GM12801 (cell line): ENCODE measurements around the gene ZNF775.

Experiments
- TF ChIP-seq, protein P1 (sequence below): IDR thresholded peaks from one replicate; pipeline ENCODE4 v1.5.1; 2011; ENCODE audit warnings: control low read depth; ENCODE audit not compliant: insufficient read length; ENCODE audit errors: extremely low read depth

The ZNF775 gene

DNA sequence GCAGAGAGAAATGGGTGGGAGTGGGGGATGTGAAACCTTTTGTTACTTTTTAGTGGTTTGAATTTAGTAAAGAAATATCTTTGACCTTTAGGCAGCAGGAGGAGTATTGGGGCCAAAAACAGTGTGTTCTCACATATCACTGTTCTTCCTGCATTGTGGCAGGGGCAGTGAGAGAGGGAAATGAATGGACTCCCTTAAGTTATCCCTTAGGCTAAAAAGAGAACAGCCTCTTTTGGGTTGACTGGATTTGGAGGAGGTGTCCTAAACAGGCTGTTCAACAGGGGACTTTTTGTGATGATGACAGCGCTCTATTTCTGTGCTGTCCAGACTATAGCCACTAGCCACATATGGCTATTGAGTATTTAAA lies 22.3 kb downstream of the ZNF775 start:
- TF ChIP-seq, protein P1, sequence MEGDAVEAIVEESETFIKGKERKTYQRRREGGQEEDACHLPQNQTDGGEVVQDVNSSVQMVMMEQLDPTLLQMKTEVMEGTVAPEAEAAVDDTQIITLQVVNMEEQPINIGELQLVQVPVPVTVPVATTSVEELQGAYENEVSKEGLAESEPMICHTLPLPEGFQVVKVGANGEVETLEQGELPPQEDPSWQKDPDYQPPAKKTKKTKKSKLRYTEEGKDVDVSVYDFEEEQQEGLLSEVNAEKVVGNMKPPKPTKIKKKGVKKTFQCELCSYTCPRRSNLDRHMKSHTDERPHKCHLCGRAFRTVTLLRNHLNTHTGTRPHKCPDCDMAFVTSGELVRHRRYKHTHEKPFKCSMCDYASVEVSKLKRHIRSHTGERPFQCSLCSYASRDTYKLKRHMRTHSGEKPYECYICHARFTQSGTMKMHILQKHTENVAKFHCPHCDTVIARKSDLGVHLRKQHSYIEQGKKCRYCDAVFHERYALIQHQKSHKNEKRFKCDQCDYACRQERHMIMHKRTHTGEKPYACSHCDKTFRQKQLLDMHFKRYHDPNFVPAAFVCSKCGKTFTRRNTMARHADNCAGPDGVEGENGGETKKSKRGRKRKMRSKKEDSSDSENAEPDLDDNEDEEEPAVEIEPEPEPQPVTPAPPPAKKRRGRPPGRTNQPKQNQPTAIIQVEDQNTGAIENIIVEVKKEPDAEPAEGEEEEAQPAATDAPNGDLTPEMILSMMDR, result no peak

DNA sequence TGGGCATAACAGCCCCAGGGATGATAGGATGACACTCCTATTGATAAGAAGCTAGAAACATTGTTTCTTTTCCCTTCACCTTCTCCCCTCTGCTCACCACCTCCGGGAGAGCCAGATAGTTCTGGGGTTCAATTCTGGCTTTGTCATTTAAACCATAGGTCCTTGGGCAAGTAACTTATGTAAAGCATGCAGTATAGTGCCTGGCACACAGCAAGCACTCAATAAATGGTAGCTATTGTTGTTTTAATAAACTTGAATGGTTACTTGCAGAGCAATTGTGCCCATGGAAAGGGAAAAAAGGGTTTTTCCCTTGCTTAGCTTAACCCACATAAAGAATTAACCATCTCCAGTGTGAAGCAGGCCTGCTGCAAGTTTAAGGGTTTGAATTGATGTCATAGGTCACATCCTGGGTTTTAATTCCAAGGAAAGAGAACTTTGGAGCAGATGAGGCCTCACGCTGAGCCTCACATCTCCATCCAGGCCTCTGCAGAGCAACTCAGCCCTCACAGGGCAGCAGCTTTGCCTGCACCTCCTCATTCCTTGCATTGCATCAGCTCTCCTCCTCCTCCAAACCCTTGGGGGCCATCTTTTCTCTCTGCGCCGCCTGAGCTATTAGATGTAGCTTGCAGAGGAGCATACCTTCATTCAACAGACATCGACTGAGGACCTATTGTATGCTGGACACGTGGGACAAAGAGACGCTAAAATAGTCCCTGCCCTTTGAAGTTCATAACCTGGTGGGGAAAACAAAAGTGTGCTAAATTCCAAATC lies 22.9 kb downstream of the ZNF775 start:
- TF ChIP-seq, protein P1, result no peak

DNA sequence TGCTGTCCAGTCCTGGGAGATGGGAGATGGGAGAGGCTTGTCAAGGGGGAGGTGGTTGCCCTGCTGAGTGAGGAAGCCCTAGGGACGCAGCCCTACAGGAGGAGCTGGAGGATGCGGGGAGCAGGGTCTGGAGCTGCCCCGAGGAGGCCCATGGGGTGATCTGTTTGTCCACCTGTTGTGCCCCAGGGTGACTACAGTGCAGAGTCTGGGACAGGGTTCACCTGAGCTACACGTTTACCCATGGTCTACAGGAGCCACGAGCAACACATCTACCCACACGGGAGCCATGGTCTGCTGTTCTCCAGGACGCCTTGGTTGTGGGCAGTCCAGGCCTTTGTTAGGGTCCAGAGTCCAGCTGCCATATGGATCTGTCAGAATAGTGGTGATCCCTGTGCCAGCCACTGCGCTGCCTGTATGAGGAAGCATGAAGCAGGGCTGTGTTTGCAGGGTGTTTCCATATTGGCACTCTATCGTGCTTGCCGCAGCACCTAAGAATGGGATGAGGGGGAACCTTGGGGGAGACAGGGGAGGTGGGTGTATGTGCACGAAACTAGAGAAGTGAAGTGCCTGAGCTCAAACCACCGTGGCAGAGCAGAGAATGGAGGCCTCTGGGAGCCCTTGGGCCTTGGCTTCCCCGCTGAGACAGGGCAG lies 23.7 kb downstream of the ZNF775 start:
- TF ChIP-seq, protein P1, result no peak

DNA sequence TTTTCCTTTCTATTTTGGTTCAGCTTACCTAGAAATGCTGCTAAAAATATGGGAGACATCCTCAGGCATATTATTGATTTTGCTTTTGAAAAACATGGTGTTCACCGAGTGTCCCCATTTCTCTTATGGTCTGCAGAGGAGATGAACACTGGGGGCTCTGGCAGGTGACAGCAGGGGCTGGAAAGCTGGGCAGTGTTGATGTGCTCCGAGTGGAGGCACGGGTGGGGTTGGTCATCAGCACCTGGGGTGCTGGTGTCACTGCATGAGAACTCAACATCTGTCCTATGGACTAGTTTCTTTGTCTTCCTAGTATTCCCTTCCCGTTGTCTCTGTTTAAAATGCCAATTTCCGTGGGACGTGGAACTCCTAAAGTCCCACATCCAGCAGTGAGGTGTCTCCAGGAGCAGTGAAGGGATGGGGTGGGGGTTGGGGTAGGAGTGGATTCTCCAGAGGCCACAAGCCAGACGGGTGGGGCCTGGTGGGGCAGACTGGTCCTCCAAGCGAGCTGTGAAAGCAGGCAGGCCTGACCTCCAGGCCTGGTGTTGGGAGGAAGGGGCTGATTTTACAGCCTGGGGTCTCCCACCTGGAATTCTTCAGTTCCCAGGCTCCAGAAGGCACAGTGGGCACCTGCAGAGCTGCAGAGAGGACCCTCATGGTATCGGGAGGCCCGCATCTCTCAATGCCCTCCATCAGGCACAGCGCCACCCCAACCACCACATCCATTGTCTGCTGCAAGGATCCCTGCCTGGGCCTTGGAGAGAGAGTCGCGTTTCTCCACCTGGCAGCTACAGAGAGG lies 24.4 kb downstream of the ZNF775 start:
- TF ChIP-seq, protein P1, result no peak

DNA sequence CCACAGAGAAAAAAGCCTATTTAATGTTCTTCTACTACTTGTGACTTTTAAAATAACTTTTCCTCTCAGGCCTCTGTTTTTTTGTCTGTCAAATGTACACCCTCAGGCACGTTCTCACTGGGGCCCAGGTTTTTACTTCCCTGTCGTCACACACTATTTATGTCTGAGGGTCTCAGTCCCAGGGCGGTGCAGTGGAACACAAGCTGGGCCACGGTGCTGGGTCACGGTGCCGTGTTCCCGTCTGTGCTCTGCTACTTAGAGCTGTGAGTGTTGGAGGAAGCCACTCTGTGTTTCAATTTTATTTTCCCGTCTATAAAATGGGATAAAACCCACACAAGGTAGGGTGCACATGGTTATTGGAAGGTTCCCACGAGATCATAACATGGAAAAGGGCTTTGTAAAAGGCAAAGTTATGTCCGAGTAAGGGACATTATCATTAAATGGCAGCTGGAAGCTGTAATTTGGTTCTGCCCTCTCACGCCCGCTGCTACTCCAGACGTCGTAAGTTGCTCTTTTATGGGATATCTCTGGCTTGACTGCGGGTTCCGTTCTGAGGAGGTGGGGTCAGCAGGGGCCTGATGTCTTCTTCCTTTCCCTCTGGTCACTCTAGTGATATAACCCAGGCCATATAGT lies 25.2 kb downstream of the ZNF775 start:
- TF ChIP-seq, protein P1, result no peak

DNA sequence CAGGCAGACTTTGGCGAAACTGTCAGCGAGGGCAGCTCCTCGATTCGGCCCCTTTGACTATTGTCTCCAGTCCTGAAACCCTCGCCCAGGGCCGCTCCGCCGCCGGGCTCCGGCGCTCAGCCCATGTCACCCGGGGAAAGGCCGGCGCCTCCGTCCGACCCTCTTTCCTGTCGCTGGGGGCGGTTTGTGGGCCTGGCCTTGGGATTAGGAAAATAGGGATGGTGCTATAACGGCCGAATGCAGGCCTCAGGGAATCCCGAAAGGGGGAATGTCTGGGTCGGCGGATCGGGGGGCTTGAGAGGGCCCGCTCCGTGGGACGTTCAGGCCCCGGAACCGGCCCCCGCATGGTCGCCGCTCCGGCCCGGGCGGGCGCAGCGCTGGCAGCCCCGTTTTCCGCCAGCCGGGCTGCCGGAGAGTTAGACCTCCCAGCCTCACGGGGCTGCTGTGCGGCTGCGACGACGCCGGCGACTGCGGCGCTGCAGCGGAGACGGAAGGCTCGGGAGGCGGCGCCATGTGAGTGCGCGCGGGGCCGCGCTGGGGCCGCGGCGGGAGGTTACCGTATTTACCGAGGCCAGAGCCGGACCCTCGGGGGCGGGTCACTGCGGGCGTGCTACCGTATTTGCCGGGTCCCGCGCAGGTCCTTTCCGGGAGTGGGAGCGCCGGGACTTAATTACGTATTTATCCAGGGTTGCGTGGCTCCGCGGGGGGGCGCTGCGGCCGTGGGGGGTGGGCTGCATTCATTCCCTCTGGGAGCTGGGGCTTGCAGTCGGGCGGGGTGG lies 25.9 kb downstream of the ZNF775 start:
- TF ChIP-seq, protein P1, result no peak
